Measurements from ENCODE around the gene FOXE1. TPM values are rescaled to one million over a fixed set of nuclear protein-coding genes. Genes with fewer than 3 reads are reported as not detected.

Gene FOXE1
- total RNA-seq, 2 donors from 2014 or later = not detected

- Histone ChIP-seq H3K4me3 (no peak overlapping the region), H3K4me1 (peaks cover 16% of the 10 kb centered on the region), H3K36me3 (replicated peaks in 1 of 2; ENCODE audit: insufficient read depth in 1 of 2, low read depth in 2 of 2) (peaks cover 0 to 7% of the 10 kb centered on the region in 2 donors), H3K27me3 (no peaks in the 10 kb centered on the region), H3K9me3 (no peaks in the 10 kb centered on the region), H3K27ac (no peak overlapping the region)
- 93 to 94% methylated on average over 9 of the region's 9 CpGs for WGBS, 2 donors
- DNase-seq (no peak), ATAC-seq (no peak)
- intact Hi-C loops (cut with DNase I) = no loop called here
- TF ChIP-seq CTCF (IDR thresholded peaks at IDR 0.05) (no peak), POLR2A (IDR thresholded peaks at IDR 0.05) (no peak)
Observed at GRCh38 chr9:97904725-97905124, 51.7 kb downstream of the FOXE1 start.

- TF ChIP-seq CTCF (IDR thresholded peaks at IDR 0.05) = no peak
- TF ChIP-seq POLR2A (IDR thresholded peaks at IDR 0.05) = no peak
- H3K4me1 ChIP-seq = peaks cover 16% of the 10 kb centered on the region
- H3K36me3 ChIP-seq (replicated peaks in 1 of 2; ENCODE audit: insufficient read depth in 1 of 2, low read depth in 2 of 2) = peaks cover 0 to 9% of the 10 kb centered on the region in 2 donors
- ATAC-seq = no peak
- WGBS, 2 donors = 60 to 87% methylated on average over 2 of the region's 2 CpGs
- no peak overlapping the region for H3K27ac ChIP-seq
- no peak overlapping the region for H3K4me3 ChIP-seq
- no peaks in the 10 kb centered on the region for H3K27me3 ChIP-seq
- intact Hi-C loops (cut with DNase I) = no loop called here
- DNase-seq = no peak
- no peaks in the 10 kb centered on the region for H3K9me3 ChIP-seq
Observed at GRCh38 chr9:97905228-97905627, 52.2 kb downstream of the FOXE1 start.

Other genes with a start within 250 kb of the FOXE1 start
- gene TSTD2, start 219.9 kb upstream of the FOXE1 start, total RNA-seq = 10 to 100 TPM; 10.9 to 16.6 TPM
- 10 to 100 TPM; 11.4 to 14.5 TPM for gene NCBP1, start 219.4 kb upstream of the FOXE1 start, total RNA-seq
- 10 to 100 TPM in 1 of 2 donors, 1 to 10 TPM in 1; 9.6 to 15.8 TPM for gene XPA, start 155.9 kb upstream of the FOXE1 start, total RNA-seq
- 10 to 100 TPM; 14.5 to 17.1 TPM for gene TRMO, start 69.3 kb downstream of the FOXE1 start, total RNA-seq
- gene HEMGN, start 84.9 kb downstream of the FOXE1 start, total RNA-seq = not detected
- gene ANP32B, start 130.1 kb downstream of the FOXE1 start, total RNA-seq = 10 to 100 TPM; 38.4 to 65.9 TPM
- gene NANS, start 203.5 kb downstream of the FOXE1 start, total RNA-seq = 10 to 100 TPM; 31.4 to 45.2 TPM

Data from body of pancreas (tissue), 4 donors.